Vein endothelial cell (primary cell): Measurements from ENCODE around the gene RPLP2. TPM values are rescaled to one million over a fixed set of nuclear protein-coding genes. Genes with fewer than 3 reads are reported as not detected.

Experiments used
- small RNA-seq: library from RNA; depleted of rRNA; stranded (forward); fragments of <200 nt; gene quantifications from one replicate; pipeline ENCODE3, GENCODE V24; 2012
- total RNA-seq: library from RNA; depleted of rRNA; stranded (reverse); fragments of >200 nt; gene quantifications from 2 replicates; pipeline ENCODE4 v1.2.3, GENCODE V29; 2012

RPLP2 gene
- total RNA-seq, result 227 and 292 TPM in 2 replicates

GRCh38 chr11:809287-810039 is at the start of gene RPLP2:
RPLP2 (plus strand) TSS chr11:809967; CDS start chr11:810235, 268 bp downstream.

DNA sequence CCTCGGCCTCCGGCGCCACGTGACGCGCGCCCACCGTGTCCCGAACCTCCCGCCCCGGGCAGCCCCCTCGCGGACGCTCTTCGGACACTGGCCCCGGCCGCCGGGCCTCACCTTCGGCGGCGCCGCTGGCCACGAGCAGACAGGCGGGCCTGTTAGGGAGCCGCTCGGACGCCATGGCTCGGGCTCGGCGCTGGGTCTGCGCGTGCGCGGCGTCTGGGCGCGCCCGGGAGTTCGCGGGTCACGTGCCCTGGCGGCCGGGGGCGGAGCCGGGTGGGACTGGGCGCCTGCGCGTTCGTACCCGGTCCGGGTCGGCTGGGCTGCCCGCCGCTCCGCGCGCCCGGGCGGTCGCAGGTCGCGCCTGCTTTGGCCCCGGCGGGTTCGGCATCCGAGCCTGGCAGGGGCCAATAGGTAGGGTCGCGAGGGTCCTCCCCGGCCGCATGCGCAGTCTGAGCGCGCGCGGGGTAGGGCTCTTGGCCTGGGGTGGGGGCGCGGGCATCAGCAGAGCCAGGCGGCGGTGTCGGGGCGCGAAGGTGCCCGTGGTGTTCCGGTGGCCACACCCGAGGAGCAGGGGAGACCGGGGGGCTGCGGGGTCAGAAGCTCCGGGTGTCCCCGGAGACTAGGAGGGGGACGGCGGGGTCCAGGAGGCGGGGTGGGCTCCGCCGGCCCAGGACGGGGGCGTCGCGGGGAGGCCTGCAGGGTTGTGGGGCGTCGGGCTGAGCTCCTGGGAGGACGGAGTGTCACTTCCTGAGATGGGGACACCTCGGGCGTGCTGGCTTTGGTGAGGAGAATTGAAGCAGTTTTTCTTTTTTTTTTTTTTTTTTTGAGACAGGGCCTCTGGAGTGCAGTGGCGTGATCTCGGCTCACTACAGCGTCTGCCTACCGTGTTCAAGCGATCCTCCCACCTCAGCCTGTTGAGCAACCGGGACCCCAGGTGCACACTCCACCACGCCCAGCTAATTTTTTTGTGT is 32.2 kb upstream of the RPLP2 start, which contains the start of gene GATD1:
TSS of gene GATD1 (minus strand) at position 200 of the 968 bp plus-strand sequence. CDS start at position 175, 25 bp downstream.

DNA sequence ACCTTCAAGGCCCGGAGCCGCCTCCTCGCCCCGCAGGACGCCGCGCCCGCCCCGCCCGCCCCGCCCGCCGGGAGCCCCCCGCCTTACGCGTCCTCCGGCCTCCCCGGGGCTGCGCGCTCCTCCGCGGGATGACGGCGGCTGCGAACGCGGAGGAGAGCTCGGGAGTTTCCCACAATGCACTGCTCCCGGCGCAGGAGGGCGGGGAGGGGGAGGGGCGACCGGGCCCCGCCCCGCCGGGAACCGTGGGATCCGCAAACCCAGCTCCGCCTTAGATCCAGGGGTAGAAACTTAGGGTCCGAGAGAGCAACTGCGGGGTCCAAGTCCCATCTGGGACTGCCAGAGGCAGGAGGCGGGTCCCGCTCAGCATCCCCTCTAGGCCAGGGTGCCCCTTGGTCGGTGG is 19.8 kb upstream of the RPLP2 start, which contains the start of gene CEND1:
TSS of gene CEND1 (minus strand) at position 148 of the 400 bp plus-strand sequence. CDS start 1,514 bp downstream, outside the sequence.

DNA sequence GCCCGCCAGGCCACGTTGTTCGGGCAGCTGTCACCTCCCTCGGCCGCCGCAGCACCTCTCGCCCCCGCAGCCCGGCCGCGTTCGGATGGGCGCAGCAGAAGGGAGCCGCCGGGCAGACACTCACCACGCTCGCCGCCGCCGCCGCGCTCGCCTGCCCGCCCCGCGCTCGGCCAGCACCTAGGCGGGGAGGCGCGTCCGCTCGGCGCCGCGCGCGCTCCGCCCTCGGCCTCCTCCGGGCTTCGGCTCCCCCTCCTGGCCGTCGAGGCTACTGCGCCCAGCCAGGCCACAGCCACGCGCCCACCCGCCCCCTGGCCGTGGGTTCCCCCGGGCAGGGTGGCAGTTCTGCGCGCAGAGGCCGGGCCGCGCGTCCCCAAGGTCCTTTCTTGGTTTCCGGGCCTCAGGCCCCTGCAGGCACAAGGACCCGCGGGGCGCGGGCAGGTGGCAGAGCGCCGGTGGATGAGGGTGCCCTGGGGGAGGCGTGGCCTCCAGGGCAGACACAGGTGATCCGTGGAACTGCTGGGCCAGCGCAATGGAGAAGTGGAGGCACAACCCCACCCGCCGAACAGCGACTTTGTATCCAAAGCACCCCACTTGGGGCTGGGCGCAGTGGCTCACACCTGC is 11.6 kb upstream of the RPLP2 start, which contains the start of gene SLC25A22:
TSS of gene SLC25A22 (minus strand) at position 189 of the 621 bp plus-strand sequence. CDS start 3,275 bp downstream, outside the sequence.

GRCh38 chr11:818396-819128 is 8.8 kb downstream of the RPLP2 start, which contains the start of gene PNPLA2:
PNPLA2 (plus strand) TSS chr11:818914; CDS start chr11:819719, 805 bp downstream.

DNA sequence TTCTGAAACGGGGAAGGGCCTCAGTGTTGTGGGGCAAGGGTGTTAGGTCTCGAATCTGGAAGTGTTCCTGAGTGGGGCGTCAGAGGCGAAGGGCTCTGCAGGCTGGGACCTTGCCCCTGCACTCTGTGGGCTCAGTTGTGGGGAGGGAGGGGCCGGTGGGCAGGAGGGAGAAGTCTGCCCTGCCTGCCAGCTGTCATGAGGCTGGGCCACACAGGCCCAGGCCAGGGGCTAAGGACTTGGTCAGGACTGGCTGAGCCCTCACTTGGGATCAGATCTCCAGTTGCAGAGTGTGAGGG is 18.1 kb downstream of the RPLP2 start, which contains the start of gene CRACR2B:
TSS of gene CRACR2B (plus strand) at position 23 of the 296 bp plus-strand sequence. CDS start 689 bp downstream, outside the sequence.

DNA sequence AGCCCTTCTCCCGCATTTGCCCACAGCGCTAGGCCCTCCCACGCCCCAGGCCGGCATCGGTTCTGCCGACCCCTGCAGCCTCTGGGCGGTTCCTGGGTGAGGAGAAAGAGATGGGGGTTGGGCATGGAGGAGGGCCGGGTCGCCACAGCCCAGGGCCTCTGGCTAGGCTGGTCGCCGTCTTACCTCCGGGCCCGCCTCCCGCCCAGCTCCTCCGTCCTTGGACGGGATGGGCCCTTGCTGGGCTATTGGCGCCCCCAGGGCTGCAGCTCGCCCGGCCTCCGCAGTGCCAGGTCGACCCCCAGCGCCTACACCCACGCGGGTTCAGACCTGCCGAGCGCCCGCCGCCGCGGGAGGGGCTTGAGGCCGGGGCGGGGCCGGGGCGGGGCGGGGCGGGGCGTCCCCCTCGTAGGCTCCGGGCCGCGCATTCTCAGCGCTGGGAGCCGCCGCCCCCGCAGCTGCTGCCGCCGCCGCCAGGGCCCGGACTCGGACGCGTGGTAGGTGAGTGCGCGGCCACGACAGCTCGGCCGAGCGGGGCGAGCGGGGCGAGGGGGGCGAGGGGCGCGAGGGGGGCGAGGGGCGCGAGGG is 22.9 kb downstream of the RPLP2 start, which contains the start of gene CD151:
TSS of gene CD151 (plus strand) at position 424 of the 585 bp plus-strand sequence. CDS start 3,118 bp downstream, outside the sequence.

DNA sequence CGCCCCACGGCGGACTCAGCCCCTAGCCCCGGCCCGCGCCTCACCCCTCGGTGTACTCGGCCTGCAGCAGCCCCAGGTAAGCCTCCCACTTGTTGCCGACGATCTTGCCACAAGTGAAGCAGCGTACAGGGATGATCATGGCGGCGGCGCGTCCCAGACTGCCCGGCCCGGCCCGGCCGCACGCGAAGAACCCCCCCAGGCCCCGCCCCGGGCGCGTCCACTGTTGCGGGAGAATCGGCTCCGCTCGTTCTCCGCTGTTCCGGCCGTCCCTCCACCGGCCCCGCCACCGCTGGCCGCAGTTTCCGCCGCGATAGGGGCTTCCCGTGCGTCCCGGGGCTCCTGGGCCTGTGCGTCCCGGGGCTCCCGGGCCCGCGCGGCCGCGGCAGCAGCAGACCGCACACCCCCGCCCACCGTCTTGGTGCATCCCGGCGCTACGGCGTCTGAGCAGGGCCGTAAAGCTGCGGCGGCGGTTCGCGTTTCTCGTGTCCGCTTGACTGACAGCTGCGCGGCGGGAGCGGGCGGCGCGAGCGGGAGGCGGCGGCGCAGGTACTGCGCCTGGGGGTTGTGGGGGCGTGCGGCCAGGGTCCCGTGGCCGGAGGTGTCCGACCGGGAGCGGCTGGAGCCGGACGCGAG is 32.7 kb downstream of the RPLP2 start, which contains the start of the genes POLR2L and TSPAN4:
TSS of gene POLR2L (minus strand) at position 160 of the 633 bp plus-strand sequence. CDS start at position 139, 21 bp downstream.
TSS of gene TSPAN4 (plus strand) at position 483 of the 633 bp plus-strand sequence. CDS start 7,453 bp downstream, outside the sequence.

Small RNA genes lying within 50 kb of the gene (small RNA-seq; reads per million reads assigned to genes)
- gene SNORA52, result not detected

Other genes with a start within 250 kb of the RPLP2 start
- gene LMNTD2, start 249.2 kb upstream of the RPLP2 start, total RNA-seq, result 1.9 and 2.6 TPM in 2 replicates
- 17.1 and 18.0 TPM in 2 replicates for gene RASSF7, start 249.0 kb upstream of the RPLP2 start, total RNA-seq
- gene PHRF1, start 233.5 kb upstream of the RPLP2 start, total RNA-seq, result 35.8 and 43.8 TPM in 2 replicates
- 11.2 and 14.0 TPM in 2 replicates for gene IRF7, start 194.0 kb upstream of the RPLP2 start, total RNA-seq
- not detected in 2 replicates for gene CDHR5, start 185.0 kb upstream of the RPLP2 start, total RNA-seq
- not detected in 2 replicates for gene SCT, start 182.8 kb upstream of the RPLP2 start, total RNA-seq
- not detected in 2 replicates for gene DRD4, start 172.7 kb upstream of the RPLP2 start, total RNA-seq
- gene DEAF1, start 114.7 kb upstream of the RPLP2 start, total RNA-seq, result 59.0 and 85.3 TPM in 2 replicates
- gene TMEM80, start 114.2 kb upstream of the RPLP2 start, total RNA-seq, result 8.9 and 11.8 TPM in 2 replicates
- 2.5 and 3.9 TPM in 2 replicates for gene EPS8L2, start 103.7 kb upstream of the RPLP2 start, total RNA-seq
- 155 and 170 TPM in 2 replicates for gene TALDO1, start 62.5 kb upstream of the RPLP2 start, total RNA-seq
- gene GATD1, start 32.5 kb upstream of the RPLP2 start, total RNA-seq, result 61.2 and 65.3 TPM in 2 replicates
- gene CEND1, start 19.9 kb upstream of the RPLP2 start, total RNA-seq, result under 0.01 and 0.10 TPM in 2 replicates
- 13.7 and 15.6 TPM in 2 replicates for gene SLC25A22, start 11.7 kb upstream of the RPLP2 start, total RNA-seq
- gene PIDD1, start 4.7 kb upstream of the RPLP2 start, total RNA-seq, result 12.8 and 14.0 TPM in 2 replicates
- 43.3 and 59.4 TPM in 2 replicates for gene PNPLA2, start 8.9 kb downstream of the RPLP2 start, total RNA-seq
- 9.2 and 12.7 TPM in 2 replicates for gene CRACR2B, start 18.0 kb downstream of the RPLP2 start, total RNA-seq
- 453 and 470 TPM in 2 replicates for gene CD151, start 23.0 kb downstream of the RPLP2 start, total RNA-seq
- 77.9 and 79.4 TPM in 2 replicates for gene POLR2L, start 32.6 kb downstream of the RPLP2 start, total RNA-seq
- gene TSPAN4, start 32.9 kb downstream of the RPLP2 start, total RNA-seq, result 108 and 137 TPM in 2 replicates
- 34.8 and 45.4 TPM in 2 replicates for gene CHID1, start 100.8 kb downstream of the RPLP2 start, total RNA-seq
- gene AP2A2, start 115.9 kb downstream of the RPLP2 start, total RNA-seq, result 94.0 and 104 TPM in 2 replicates
- gene MUC6, start 226.8 kb downstream of the RPLP2 start, total RNA-seq, result not detected in 2 replicates